HG02571 (cell line): ENCODE data around the gene FBXL14.
A peak's percentile ranks its signal among the peaks of the same experiment; 100 is the strongest.

Experiments
- ATAC-seq: cut with Tn5 transposase; IDR thresholded peaks from one replicate; pipeline ENCODE4 v1.9.1; 2021; ENCODE audit warnings: mild to moderate bottlenecking, moderate library complexity; ENCODE audit not compliant: unreplicated experiment

Gene FBXL14, protein sequence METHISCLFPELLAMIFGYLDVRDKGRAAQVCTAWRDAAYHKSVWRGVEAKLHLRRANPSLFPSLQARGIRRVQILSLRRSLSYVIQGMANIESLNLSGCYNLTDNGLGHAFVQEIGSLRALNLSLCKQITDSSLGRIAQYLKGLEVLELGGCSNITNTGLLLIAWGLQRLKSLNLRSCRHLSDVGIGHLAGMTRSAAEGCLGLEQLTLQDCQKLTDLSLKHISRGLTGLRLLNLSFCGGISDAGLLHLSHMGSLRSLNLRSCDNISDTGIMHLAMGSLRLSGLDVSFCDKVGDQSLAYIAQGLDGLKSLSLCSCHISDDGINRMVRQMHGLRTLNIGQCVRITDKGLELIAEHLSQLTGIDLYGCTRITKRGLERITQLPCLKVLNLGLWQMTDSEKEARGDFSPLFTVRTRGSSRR

DNA sequence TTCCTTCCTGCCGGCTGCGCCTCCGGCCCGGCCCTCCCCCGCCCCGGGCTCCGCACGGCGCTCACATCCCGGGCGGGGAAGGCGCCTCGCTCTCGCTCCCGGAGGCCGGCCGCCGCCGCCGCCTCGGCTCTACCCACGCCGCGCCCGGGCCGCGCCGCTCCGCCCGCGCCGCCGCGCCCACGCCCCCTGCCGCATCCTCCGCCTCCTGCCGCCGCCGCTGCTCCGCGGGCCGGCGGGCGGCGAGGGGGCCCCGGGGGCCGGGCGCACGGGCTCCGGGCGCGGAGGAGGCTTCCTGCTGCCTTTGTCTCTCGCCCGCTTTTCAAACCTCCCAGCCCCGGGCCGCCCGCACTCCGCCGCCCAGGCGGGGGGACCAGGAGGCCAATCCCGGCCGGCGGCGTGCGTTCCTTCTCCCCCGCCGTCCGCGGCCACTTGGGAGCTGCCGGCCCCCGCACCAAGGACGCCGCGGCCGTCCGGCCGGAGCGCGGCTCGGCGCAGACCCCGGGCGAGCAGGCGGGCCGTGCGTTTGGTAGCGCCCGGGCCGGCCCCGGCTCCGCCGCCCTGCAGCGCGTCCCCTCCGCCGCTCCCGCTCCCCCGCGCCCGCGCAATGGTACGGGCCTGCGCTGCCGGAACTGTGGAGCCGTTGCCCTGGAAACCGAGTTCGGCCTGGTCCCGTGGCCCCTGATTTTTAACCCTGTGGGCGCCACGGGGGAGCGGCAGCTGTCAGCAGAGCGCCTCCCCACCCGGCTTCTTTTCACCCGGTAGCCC lies at the start of gene FBXL14:
TSS of gene FBXL14 (minus strand) at position 321 of the 765 bp plus-strand sequence. CDS start 515 bp downstream, outside the sequence.
- ATAC-seq: peak; percentile 53

DNA sequence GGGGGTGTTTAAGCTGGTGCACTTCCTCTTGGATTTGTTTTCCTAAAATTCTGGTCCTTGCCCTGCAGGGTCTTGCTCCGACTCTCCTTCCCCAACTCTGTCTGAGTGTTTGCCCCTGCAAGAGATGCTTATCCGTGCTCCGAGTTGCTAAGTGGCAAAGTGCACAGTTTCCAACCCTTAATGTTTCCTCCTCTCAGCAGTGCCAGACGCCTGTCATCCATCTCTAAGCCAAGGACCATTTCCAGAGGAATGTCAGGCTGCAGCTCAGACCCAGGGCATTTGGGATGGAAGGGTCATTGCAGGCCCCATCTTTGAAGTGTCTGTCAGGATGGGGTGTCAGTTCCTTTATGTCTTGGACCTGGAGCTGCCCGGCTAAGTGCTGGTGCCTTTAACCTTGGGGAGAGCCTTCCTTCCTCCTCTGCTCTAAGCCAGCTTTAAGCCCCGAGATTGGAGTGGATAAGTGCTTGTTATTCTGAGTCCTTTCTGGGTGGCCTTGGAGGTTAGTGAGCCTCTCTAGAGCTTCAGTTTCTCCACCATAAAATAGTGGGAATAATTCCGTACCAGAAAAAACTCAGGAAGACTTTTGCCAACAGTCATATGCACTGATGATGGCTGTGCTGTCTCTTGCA lies 49.6 kb upstream of the FBXL14 start:
- no peak for ATAC-seq

- no peak for ATAC-seq
Observed at GRCh38 chr12:1643043-1643442, 48.7 kb upstream of the FBXL14 start.

- no peak for ATAC-seq
Observed at GRCh38 chr12:1642513-1642912, 48.1 kb upstream of the FBXL14 start.

DNA sequence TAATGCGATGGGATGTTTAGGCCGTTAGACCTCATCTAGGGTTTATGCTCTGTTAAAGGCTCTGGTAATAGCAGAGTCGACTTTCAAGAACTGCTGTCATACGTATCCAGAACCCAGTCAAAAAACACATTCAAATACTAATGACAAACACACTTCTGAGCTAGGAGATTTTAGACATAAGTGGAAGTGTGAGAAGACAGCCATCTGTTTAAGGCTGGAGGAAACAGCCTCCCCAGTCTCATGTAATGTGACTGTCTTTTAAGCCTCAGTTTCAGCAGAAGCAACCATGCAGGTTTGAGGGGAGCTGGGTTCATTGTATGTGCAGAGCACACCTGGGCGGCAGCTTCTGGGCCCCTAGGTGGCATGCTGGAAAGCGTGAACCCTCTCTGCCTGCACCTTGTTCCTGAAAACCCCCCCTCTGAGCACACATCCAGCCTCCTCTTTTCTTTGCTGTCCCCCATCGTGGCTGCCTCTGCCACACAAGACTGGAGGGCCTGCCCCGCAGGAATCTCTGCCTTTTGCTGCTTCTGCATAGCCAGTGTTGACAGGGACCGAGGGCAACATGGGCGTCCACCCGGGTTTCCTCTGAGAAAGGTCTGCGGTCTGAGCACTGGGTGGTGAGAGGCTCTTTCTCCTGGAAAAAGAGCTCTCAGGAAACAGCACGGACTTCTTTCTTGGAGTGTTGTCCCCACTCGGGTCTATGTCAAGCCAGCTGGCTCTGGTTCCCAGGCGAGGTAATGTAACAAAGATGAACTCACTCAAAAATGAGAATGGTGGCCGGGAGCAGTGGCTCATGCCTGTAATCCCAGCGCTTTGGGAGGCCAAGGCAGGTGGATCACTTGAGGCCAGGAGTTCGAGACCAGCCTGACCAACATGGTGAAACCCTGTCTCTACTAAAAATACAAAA lies 46.2 kb upstream of the FBXL14 start:
- ATAC-seq: no peak

DNA sequence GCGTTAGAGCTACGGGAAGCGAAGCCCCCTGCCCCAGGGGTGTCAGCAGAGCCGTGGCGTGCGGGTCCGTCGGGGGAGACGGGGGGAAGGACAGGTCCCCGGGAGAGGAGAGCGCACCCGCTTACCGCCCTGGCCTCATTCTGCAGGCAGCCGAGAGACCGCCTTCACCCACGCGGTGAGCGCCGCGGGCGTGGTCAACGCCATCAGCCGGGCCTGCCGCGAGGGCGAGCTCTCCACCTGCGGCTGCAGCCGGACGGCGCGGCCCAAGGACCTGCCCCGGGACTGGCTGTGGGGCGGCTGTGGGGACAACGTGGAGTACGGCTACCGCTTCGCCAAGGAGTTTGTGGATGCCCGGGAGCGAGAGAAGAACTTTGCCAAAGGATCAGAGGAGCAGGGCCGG lies 45.2 kb upstream of the FBXL14 start:
- no peak for ATAC-seq

- no peak for ATAC-seq
Observed at GRCh38 chr12:1638203-1638602, 43.8 kb upstream of the FBXL14 start.

- ATAC-seq: no peak
Observed at GRCh38 chr12:1635301-1636095, 41.1 kb upstream of the FBXL14 start.

- ATAC-seq: no peak
Observed at GRCh38 chr12:1634590-1635191, 40.3 kb upstream of the FBXL14 start.

DNA sequence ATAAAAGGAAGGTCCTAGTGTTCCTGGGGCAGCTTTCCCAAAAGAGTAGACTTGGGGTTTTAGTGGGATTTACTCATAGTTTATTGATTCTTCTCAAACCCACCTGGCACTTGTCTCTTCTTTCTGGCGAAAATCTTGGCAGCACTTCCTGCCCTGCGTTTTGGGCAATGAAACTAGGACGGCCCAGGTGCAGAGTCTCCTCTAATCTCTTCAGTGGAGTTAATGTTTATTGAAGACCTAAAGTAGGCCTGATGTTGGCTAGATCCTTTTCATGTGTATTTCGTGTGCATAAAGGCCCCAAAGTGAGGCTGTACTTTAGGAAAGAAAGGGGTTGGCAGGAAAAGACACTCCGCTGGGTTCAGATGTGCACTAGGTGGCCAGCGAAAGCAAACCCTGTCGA lies 39.8 kb upstream of the FBXL14 start:
- ATAC-seq: no peak

DNA sequence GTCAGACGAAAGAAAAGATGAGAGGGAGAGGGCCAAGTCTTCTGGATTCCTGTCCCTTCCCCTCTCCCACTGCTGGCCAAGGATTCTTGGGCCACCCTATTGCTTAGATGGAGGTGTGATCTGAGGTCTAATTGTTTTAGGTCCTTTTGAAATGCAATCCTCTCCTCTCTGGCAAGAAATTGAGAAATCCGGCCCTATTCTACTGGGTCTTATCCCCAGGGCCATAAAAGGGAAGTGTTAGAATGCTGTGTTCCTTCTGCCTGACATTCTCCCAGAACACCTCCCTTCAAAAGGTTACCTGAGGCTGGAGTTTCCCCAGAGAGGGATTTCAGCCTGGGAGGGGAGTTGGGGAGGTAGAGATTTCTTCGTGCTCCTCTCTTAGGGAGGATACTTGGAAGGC lies 39.1 kb upstream of the FBXL14 start:
- no peak for ATAC-seq

GRCh38 chr12:1632702-1633101 lies 38.3 kb upstream of the FBXL14 start:
- no peak for ATAC-seq

- ATAC-seq: no peak
Observed at GRCh38 chr12:1630827-1631591, 36.6 kb upstream of the FBXL14 start.

GRCh38 chr12:1630133-1630826 lies 35.9 kb upstream of the FBXL14 start:
- no peak for ATAC-seq

- no peak for ATAC-seq
Observed at GRCh38 chr12:1629338-1630132, 35.2 kb upstream of the FBXL14 start.

DNA sequence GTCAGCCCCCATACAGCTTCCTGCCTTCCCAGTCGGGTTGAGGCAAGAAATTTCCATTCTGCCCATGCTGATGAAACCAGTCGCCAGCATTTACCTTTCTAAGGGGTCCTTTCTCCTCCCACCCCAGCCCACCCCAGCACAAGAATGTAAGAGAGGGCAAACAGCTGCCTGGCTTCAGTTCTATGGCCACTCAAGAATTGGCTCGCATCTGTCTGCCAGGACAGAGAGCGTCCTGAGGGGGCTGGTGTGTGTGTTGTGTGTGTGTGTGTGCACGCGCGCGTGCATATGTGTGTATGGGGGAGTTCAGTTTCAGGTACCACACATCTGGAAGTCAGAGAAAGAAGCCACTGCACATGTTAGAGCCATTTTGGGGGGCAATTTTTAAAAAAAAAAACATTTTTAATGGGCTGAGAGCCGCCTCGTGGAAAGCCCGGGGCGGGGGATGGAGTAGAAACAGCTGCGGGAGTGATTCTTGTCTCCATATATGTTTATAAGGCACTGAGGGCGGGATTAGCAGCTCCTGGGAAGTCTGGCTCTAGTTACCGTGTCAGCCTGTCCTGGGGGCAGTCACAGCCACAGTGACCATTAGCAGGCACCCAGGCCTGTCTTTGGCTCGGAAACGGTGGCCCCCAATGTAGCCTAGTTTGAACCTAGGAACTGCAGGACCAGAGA lies 34.4 kb upstream of the FBXL14 start, which contains the start of gene WNT5B:
TSS of gene WNT5B (plus strand) at position 566 of the 672 bp plus-strand sequence. CDS start 2,124 bp downstream, outside the sequence.
- ATAC-seq: no peak

DNA sequence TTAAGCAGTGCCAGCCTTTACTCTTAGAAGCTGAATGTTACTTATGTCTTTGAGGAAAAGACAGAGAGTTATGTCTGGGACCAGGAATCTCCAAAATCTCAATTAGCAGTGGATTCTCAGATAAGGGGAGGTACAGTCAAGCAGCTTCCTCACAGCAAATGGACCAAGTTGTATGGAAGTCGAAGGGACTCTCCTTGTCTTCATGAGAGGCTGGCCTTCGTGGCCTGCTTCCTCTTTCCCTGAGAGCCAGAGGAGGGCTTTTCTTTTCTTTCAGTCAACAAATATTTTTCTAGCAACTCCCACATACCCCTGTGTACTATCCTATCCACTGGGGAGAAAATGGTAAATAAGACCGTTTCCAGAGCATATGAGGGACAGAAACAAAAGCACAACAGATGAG lies 28.0 kb upstream of the FBXL14 start:
- no peak for ATAC-seq
